ENCODE measurements around the gene TINAGL1. TPM values are rescaled to one million over a fixed set of nuclear protein-coding genes. Genes with fewer than 3 reads are reported as not detected.

Gene TINAGL1
- total RNA-seq, 2 donors from 2014 or later, result not detected

GRCh38 chr1:31552489-31552888, 23.8 kb upstream of the TINAGL1 start:
- H3K9me3 ChIP-seq (ENCODE audit: control insufficient read depth, low read length, poor library complexity, severe bottlenecking), result no peaks in the 10 kb centered on the region
- Mint-ChIP-seq H3K4me3 (no peak overlapping the region), H3K27me3 (peaks cover 27% of the 10 kb centered on the region), H3K36me3 (ENCODE audit: low read depth) (no peaks in the 10 kb centered on the region), H3K27ac (no peak overlapping the region), H3K4me1 (peaks cover 5% of the 10 kb centered on the region)
- DNase-seq, result no peak
- no peak for ATAC-seq

DNA sequence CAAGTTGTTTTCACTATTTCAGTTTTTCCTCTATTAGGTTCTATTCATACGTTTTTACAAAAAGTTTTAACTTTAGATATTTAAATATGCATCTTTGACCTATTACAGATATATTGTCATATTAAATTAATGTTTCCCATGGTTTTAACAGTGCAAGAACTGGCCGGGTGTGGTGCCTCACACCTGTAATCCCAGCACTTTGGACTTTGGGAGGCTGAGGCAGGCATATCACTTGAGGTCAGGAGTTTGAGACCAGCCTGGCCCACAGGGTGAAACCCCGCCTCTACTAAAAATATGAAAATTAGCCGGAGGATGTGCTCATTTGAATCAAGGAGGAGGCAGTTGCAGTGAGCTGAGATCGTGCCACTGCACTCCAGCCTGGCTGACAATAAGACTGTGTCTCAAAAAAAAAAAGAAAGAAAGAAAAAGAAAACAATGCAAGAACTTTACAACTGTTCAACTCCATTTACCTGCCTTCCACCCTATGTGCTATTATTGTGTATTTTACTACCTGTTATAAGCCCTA, 19.8 kb upstream of the TINAGL1 start:
- Mint-ChIP-seq H3K4me3 (no peak overlapping the region), H3K27me3 (peaks cover 30% of the 10 kb centered on the region), H3K4me1 (peaks cover 2% of the 10 kb centered on the region), H3K36me3 (ENCODE audit: low read depth) (peaks cover 2% of the 10 kb centered on the region), H3K27ac (no peak overlapping the region)
- ATAC-seq (no peak), DNase-seq (no peak)
- no peaks in the 10 kb centered on the region for H3K9me3 ChIP-seq (ENCODE audit: control insufficient read depth, low read length, poor library complexity, severe bottlenecking)

DNA sequence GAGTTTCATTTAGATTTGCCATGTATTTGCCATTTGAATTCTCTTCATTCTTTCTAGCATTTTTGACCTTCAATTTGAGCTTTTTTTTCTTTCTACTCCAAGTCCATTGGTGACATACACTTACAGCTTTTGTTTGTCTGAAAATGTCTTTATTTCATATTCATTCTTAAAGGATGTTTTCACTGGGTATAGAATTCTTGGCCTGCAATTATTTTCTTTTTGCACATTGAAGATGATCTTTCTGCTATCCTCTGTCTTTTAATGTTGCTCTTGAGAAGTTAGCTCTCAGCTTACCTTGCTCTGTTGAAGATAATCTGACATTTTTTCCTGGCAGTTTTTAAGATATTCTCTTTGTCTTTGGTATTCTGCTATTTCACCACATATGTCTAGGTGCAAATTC, 16.6 kb upstream of the TINAGL1 start:
- no peak overlapping the region for H3K27ac Mint-ChIP-seq
- DNase-seq (no peak), ATAC-seq (no peak)
- H3K27me3 Mint-ChIP-seq, result peaks cover 44% of the 10 kb centered on the region
- peaks cover 2% of the 10 kb centered on the region for H3K4me1 Mint-ChIP-seq
- no peak overlapping the region for H3K4me3 Mint-ChIP-seq
- H3K36me3 Mint-ChIP-seq (ENCODE audit: low read depth), result peaks cover 2% of the 10 kb centered on the region
- no peaks in the 10 kb centered on the region for H3K9me3 ChIP-seq (ENCODE audit: control insufficient read depth, low read length, poor library complexity, severe bottlenecking)

DNA sequence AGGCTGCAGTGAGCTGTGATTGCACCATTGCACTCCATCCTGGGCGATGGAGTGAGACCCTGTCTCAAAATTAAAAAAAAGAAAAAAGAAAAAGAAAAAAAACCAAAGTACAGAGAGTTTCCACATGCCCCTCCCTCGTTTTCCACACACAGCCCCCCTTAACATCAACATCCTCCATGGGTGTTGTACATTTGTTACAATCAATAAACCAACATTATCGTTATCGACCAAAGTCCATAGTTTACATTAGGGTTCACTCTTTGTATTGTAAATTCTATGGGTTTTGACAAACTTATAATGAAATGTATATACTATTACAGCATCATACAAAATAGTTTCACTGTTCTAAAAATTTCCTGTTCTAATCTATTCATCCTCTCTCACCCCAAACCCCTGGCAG, 15.9 kb upstream of the TINAGL1 start:
- Mint-ChIP-seq H3K4me3 (no peak overlapping the region), H3K27me3 (peaks cover 51% of the 10 kb centered on the region), H3K27ac (no peak overlapping the region), H3K36me3 (ENCODE audit: low read depth) (peaks cover 2% of the 10 kb centered on the region), H3K4me1 (peaks cover 2% of the 10 kb centered on the region)
- H3K9me3 ChIP-seq (ENCODE audit: control insufficient read depth, low read length, poor library complexity, severe bottlenecking), result no peaks in the 10 kb centered on the region
- DNase-seq, result no peak
- ATAC-seq, result no peak

DNA sequence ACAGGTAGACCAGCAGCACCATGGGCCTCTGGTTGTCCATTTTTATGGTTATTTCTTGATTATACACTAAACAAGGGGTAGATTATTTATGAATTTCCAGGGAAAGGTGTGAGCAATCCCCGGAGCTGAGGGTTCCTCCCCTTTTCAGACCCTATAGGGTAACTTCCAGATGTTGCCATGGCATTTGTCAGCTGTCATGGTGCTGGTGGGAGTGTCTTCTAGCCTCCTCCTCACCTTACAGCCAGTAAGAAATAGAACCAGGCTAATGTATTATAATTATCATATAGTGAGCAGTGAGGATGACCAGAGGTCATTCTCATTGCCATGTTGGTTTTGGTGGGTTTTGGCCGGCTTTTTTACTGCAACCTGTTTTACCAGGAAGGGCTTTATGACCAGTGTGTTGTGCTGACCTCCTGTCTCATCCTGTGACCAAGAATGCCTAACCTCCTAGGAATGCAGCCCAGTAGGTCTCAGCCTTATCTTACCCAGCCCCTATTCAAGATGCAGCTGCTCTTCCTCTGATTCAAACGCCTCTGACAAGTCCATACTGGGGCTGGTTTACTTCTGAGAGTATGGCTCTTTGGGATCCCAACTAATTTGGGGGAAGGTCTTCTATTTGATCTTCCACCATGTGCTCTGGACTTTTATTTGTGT, 13.5 kb upstream of the TINAGL1 start:
- H3K9me3 ChIP-seq (ENCODE audit: control insufficient read depth, low read length, poor library complexity, severe bottlenecking), result no peaks in the 10 kb centered on the region
- Mint-ChIP-seq H3K36me3 (ENCODE audit: low read depth) (peaks cover 2% of the 10 kb centered on the region), H3K27ac (no peak overlapping the region), H3K4me3 (no peak overlapping the region), H3K4me1 (peaks cover 2% of the 10 kb centered on the region), H3K27me3 (peaks cover 58% of the 10 kb centered on the region)
- no peak for ATAC-seq
- no peak for DNase-seq

GRCh38 chr1:31564606-31564989, 11.7 kb upstream of the TINAGL1 start:
- DNase-seq (no peak), ATAC-seq (no peak)
- peaks cover 59% of the 10 kb centered on the region for H3K27me3 Mint-ChIP-seq
- no peak overlapping the region for H3K27ac Mint-ChIP-seq
- no peaks in the 10 kb centered on the region for H3K4me1 Mint-ChIP-seq
- H3K36me3 Mint-ChIP-seq (ENCODE audit: low read depth), result no peaks in the 10 kb centered on the region
- no peak overlapping the region for H3K4me3 Mint-ChIP-seq
- no peaks in the 10 kb centered on the region for H3K9me3 ChIP-seq (ENCODE audit: control insufficient read depth, low read length, poor library complexity, severe bottlenecking)

DNA sequence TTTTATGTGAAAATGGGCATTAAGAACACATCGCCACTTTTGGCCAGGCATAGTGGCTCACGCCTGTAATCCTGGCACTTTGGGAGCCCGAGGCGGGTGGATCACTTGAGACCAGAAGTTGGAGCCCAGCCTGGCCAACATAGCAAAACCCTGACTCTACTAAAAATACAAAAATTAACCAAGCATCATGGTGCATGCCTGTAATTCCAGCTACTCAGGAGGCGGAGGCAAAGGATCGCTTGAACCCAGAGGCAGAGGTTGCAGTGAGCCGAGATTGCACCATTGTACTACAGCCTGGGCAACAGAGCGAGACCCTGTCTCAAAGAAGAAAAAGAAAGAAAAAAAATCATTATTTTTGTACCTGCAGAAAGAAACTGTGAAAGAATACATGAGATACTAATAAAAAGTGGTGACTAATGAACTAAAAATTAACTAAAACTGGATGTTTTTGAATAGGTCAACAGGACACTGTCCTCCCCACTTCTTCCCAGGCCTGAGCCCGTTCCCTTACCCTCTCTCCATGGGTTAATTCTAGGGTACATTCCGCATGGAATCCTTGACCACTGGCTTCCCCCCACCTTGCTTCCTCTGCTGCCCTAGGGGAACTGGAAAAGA, 8.3 kb upstream of the TINAGL1 start:
- ATAC-seq, result no peak
- Mint-ChIP-seq H3K27me3 (peaks cover 77% of the 10 kb centered on the region), H3K36me3 (ENCODE audit: low read depth) (no peaks in the 10 kb centered on the region), H3K27ac (no peak overlapping the region), H3K4me1 (peaks cover 5% of the 10 kb centered on the region), H3K4me3 (no peak overlapping the region)
- DNase-seq, result no peak
- H3K9me3 ChIP-seq (ENCODE audit: control insufficient read depth, low read length, poor library complexity, severe bottlenecking), result no peaks in the 10 kb centered on the region

DNA sequence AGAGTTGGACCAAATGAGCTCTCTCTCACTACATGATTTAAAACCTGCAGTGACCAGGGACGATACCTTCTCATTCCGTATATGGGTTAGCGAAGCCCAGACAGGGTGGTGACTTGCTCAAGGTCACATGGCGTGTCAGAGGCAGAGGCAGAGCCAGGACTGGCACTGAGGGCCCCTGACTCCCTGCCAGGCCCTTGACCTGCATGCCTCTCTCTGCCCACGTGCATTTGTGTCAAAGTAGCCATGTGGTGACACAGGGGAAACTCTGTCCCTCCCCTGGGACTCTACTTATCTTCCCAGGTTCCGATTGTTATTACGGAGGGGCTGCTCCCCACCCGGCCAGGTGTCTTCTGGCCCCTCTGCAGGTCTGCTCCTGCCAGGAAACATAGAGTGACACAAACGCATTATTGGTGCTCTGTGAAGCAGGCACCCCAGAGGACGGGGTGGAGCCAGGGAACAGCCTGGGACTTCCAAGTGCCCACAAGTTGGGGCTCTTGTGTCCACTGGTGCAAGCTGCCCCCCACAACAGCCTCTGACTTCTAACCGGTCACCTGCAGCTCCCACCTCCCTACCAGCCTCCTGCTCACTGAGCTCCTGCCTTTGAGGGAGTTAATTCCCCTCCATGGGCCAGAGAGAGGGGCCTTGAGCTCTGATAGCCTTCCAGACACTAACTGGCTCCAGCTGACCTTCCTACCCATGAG, 7.3 kb upstream of the TINAGL1 start:
- ATAC-seq (no peak), DNase-seq (no peak)
- H3K27ac Mint-ChIP-seq, result no peak overlapping the region
- no peaks in the 10 kb centered on the region for H3K36me3 Mint-ChIP-seq (ENCODE audit: low read depth)
- H3K4me3 Mint-ChIP-seq, result no peak overlapping the region
- no peaks in the 10 kb centered on the region for H3K9me3 ChIP-seq (ENCODE audit: control insufficient read depth, low read length, poor library complexity, severe bottlenecking)
- H3K4me1 Mint-ChIP-seq, result peaks cover 5% of the 10 kb centered on the region
- H3K27me3 Mint-ChIP-seq, result peaks cover 71% of the 10 kb centered on the region

GRCh38 chr1:31569596-31570173, 6.6 kb upstream of the TINAGL1 start:
- H3K4me3 Mint-ChIP-seq, result no peak overlapping the region
- no peak overlapping the region for H3K27ac Mint-ChIP-seq
- H3K9me3 ChIP-seq (ENCODE audit: control insufficient read depth, low read length, poor library complexity, severe bottlenecking), result no peaks in the 10 kb centered on the region
- H3K36me3 Mint-ChIP-seq (ENCODE audit: low read depth), result peaks cover 2% of the 10 kb centered on the region
- DNase-seq (no peak), ATAC-seq (no peak)
- peaks cover 5% of the 10 kb centered on the region for H3K4me1 Mint-ChIP-seq
- peaks cover 71% of the 10 kb centered on the region for H3K27me3 Mint-ChIP-seq

DNA sequence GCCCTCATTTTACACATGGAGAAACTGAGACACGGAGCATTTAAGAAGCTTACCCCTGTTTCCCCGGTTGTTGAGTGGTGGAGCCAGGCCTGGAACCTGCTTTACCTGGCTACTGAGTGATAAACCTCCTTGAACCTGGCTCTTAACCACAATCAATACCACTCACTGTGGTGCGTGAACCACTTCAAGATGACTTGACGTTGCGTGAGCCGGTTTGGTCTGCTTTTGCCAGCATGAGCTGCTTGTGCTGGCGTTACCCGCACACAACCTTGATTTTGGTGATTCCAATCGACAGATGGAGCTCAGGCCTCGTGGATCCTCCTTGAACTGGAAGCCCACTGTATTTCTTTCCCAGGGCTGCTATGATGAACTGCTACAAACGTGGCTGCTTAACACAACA, 6.1 kb upstream of the TINAGL1 start:
- DNase-seq (no peak), ATAC-seq (no peak)
- peaks cover 5% of the 10 kb centered on the region for H3K4me1 Mint-ChIP-seq
- peaks cover 71% of the 10 kb centered on the region for H3K27me3 Mint-ChIP-seq
- no peak overlapping the region for H3K4me3 Mint-ChIP-seq
- peaks cover 2% of the 10 kb centered on the region for H3K36me3 Mint-ChIP-seq (ENCODE audit: low read depth)
- H3K9me3 ChIP-seq (ENCODE audit: control insufficient read depth, low read length, poor library complexity, severe bottlenecking), result no peaks in the 10 kb centered on the region
- no peak overlapping the region for H3K27ac Mint-ChIP-seq

- peaks cover 72% of the 10 kb centered on the region for H3K27me3 Mint-ChIP-seq
- DNase-seq (no peak), ATAC-seq (no peak)
- no peaks in the 10 kb centered on the region for H3K9me3 ChIP-seq (ENCODE audit: control insufficient read depth, low read length, poor library complexity, severe bottlenecking)
- peaks cover 2% of the 10 kb centered on the region for H3K36me3 Mint-ChIP-seq (ENCODE audit: low read depth)
- H3K27ac Mint-ChIP-seq, result no peak overlapping the region
- no peak overlapping the region for H3K4me3 Mint-ChIP-seq
- peaks cover 6% of the 10 kb centered on the region for H3K4me1 Mint-ChIP-seq
Observed at GRCh38 chr1:31570906-31571305, 5.4 kb upstream of the TINAGL1 start.

- Mint-ChIP-seq H3K27ac (no peak overlapping the region), H3K4me1 (peaks cover 12% of the 10 kb centered on the region), H3K36me3 (ENCODE audit: low read depth) (peaks cover 2% of the 10 kb centered on the region), H3K4me3 (no peak overlapping the region), H3K27me3 (peaks cover 73% of the 10 kb centered on the region)
- H3K9me3 ChIP-seq (ENCODE audit: control insufficient read depth, low read length, poor library complexity, severe bottlenecking), result no peaks in the 10 kb centered on the region
- no peak for ATAC-seq
- DNase-seq, result no peak
Observed at GRCh38 chr1:31571340-31572295, 4.7 kb upstream of the TINAGL1 start.
